Lower leg skin (tissue), 3 donors: Measurements from ENCODE around the gene HBD.

Source experiments
- CTCF ChIP-seq, 3 donors: fragments of 450-650 bp; IDR thresholded peaks; one replicate each; pipeline ENCODE4 v1.5.1; 2016; ENCODE audit warnings: antibody characterized with exemption in 3 of 3, mild to moderate bottlenecking in 3 of 3, moderate library complexity in 2 of 3
- POLR2A ChIP-seq, 2 donors: fragments of 450-650 bp; IDR thresholded peaks; one replicate each; pipeline ENCODE4 v1.6.1; 2016 to 2017; ENCODE audit warnings: antibody characterized with exemption in 2 of 2, mild to moderate bottlenecking in 1 of 2, moderate library complexity in 1 of 2

- TF ChIP-seq CTCF (IDR thresholded peaks at IDR 0.05) (no peak), POLR2A (IDR thresholded peaks at IDR 0.05) (no peak)
Observed at GRCh38 chr11:5242933-5243815, 8.9 kb upstream of the HBD start.
